Loucy (cell line): ENCODE results near the gene RALGPS1.

ENCODE experiments used
- H2AFZ ChIP-seq: fragments of 200-600 bp; sonication (generic); 2 replicates; pipeline ENCODE4 v1.6.0; 2016; ENCODE audit warnings: antibody characterized with exemption, mild to moderate bottlenecking, low read length, moderate library complexity
- H3F3A ChIP-seq: fragments of 200-600 bp; 2 replicates; pipeline ENCODE4 v1.6.0; 2016; ENCODE audit warnings: antibody characterized with exemption, low read depth, mild to moderate bottlenecking
- H3K27me3 ChIP-seq: fragments of 200-600 bp; sonication (generic); 2 replicates; pipeline ENCODE4 v1.6.1; 2014; ENCODE audit warnings: low read length, mild to moderate bottlenecking; ENCODE audit not compliant: insufficient read depth, poor library complexity, severe bottlenecking
- H3K36me3 ChIP-seq: fragments of 200-600 bp; sonication (generic); 2 replicates; pipeline ENCODE4 v1.6.1; 2016; ENCODE audit warnings: low read length; ENCODE audit not compliant: insufficient read depth
- H3K4me1 ChIP-seq: fragments of 200-600 bp; sonication (generic); 2 replicates; pipeline ENCODE4 v1.5.1; 2014; ENCODE audit warnings: low read length, mild to moderate bottlenecking; ENCODE audit not compliant: insufficient read depth, poor library complexity, severe bottlenecking
- H3K4me2 ChIP-seq: fragments of 200-600 bp; sonication (generic); 2 replicates; pipeline ENCODE4 v1.6.0; 2014; ENCODE audit warnings: antibody characterized with exemption, low read length, low read depth, mild to moderate bottlenecking; ENCODE audit not compliant: poor library complexity, severe bottlenecking
- H3K4me3 ChIP-seq: fragments of 200-600 bp; sonication (generic); 2 replicates; pipeline ENCODE4 v1.5.1; 2014; ENCODE audit warnings: low read length, mild to moderate bottlenecking, mixed read lengths; ENCODE audit not compliant: poor library complexity, severe bottlenecking
- H3K79me2 ChIP-seq: fragments of 200-600 bp; sonication (generic); 2 replicates; pipeline ENCODE4 v1.6.1; 2014; ENCODE audit warnings: low read length; ENCODE audit not compliant: insufficient read depth
- H3K9ac ChIP-seq: fragments of 200-600 bp; sonication (generic); 2 replicates; pipeline ENCODE4 v1.6.0; 2014; ENCODE audit warnings: mild to moderate bottlenecking, low read depth, low read length, moderate library complexity; ENCODE audit not compliant: poor library complexity, severe bottlenecking
- H3K9me2 ChIP-seq: fragments of 200-600 bp; sonication (generic); replicated peaks from 2 replicates; pipeline ENCODE4 v1.6.1; 2016; ENCODE audit warnings: low read depth, low read length, mixed read lengths
- H3K9me3 ChIP-seq: fragments of 200-600 bp; sonication (generic); 2 replicates; pipeline ENCODE4 v1.6.1; 2014; ENCODE audit warnings: mild to moderate bottlenecking, antibody characterized with exemption, low read length, low read depth; ENCODE audit not compliant: insufficient read depth
- H4K20me1 ChIP-seq: fragments of 200-600 bp; sonication (generic); 2 replicates; pipeline ENCODE4 v1.6.0; 2014; ENCODE audit warnings: antibody characterized with exemption, low read length, mild to moderate bottlenecking; ENCODE audit not compliant: insufficient read depth, poor library complexity, severe bottlenecking
- CTCF ChIP-seq: fragments of 200-600 bp; sonication (generic); conservative IDR thresholded peaks from 2 replicates; pipeline ENCODE4 v1.5.1; 2014; ENCODE audit warnings: mild to moderate bottlenecking, antibody characterized with exemption, low read length
- EZH2phosphoT487 ChIP-seq: fragments of 200-600 bp; IDR thresholded peaks from 2 replicates; pipeline ENCODE4 v1.6.1; 2018; ENCODE audit warnings: antibody characterized with exemption, mild to moderate bottlenecking, moderate library complexity, borderline replicate concordance

RALGPS1 gene

GRCh38 chr9:126915281-126915816, 767 bp downstream of the RALGPS1 start:
- Histone ChIP-seq H3K9ac (no peak overlapping the region), H3F3A (no peaks in the 10 kb centered on the region), H3K36me3 (no peaks in the 10 kb centered on the region), H2AFZ (no peak overlapping the region), H4K20me1 (peaks cover 4% of the 10 kb centered on the region), H3K9me2 (no peaks in the 10 kb centered on the region), H3K79me2 (no peaks in the 10 kb centered on the region), H3K4me3 (peak overlapping the region; percentile 55), H3K4me1 (no peaks in the 10 kb centered on the region), H3K27me3 (peaks cover 9% of the 10 kb centered on the region), H3K4me2 (peak overlapping the region; percentile 46), H3K9me3 (no peaks in the 10 kb centered on the region)
- TF ChIP-seq CTCF: no peak
- TF ChIP-seq EZH2phosphoT487: no peak

- Histone ChIP-seq H3K9me3 (no peaks in the 10 kb centered on the region), H3K79me2 (no peaks in the 10 kb centered on the region), H3K9me2 (no peaks in the 10 kb centered on the region), H3K9ac (no peak overlapping the region), H3F3A (no peaks in the 10 kb centered on the region), H3K27me3 (peaks cover 9% of the 10 kb centered on the region), H3K4me3 (peak overlapping the region; percentile 55), H3K36me3 (no peaks in the 10 kb centered on the region), H3K4me1 (no peaks in the 10 kb centered on the region), H3K4me2 (peak overlapping the region; percentile 46), H2AFZ (no peak overlapping the region), H4K20me1 (peaks cover 4% of the 10 kb centered on the region)
- TF ChIP-seq EZH2phosphoT487: no peak
- no peak for TF ChIP-seq CTCF
Observed at GRCh38 chr9:126915846-126916543, 1.4 kb downstream of the RALGPS1 start.

- Histone ChIP-seq H3K79me2 (no peaks in the 10 kb centered on the region), H3K4me1 (no peaks in the 10 kb centered on the region), H3K4me3 (no peak overlapping the region), H4K20me1 (peaks cover 4% of the 10 kb centered on the region), H3K4me2 (no peak overlapping the region), H3K9me2 (no peaks in the 10 kb centered on the region), H3F3A (no peaks in the 10 kb centered on the region), H3K36me3 (no peaks in the 10 kb centered on the region), H2AFZ (no peak overlapping the region), H3K9ac (no peak overlapping the region), H3K9me3 (no peaks in the 10 kb centered on the region), H3K27me3 (peaks cover 9% of the 10 kb centered on the region)
- TF ChIP-seq EZH2phosphoT487: no peak
- TF ChIP-seq CTCF: peak; percentile 59
Observed at GRCh38 chr9:126916909-126917308, 2.3 kb downstream of the RALGPS1 start.
